ENCODE results near the gene UNG. TPM values are rescaled to one million over a fixed set of nuclear protein-coding genes. Genes with fewer than 3 reads are reported as not detected.

The UNG gene
- total and polyA plus RNA-seq, 2 of the 8 experiments (the other 6 are each of a cell fraction or from before 2014, with no cell fraction given) = 71.6 to 163 TPM

DNA sequence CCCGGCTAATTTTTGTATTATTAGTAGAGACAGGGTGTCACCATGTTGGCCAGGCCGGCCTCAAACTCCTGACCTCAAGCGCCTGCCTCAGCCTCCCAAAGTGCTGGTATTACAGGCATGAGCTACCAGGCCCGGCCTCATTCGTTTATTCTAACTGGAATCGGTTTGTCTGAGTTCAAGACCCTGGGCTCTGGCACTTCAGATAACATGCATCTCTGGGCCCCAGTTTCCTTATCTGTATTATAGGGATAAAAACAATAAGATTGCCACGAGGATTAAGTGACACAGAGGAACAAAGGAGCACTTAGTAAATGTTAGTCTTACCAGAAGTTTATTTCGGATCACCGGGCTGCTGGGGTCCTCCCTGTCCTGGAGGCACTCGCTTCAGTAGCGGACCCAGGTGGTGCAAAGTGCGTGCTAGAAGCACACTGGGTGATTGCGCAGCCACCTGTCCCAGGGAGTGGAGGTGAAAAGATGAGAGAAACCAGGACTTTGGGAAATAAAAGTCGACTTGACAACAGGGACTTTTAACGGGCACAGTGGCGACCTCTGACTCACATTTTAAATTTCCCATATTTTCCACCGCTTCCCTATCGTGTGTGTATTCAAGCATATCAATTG is 56.5 kb downstream of the UNG start (continued):
- TF ChIP-seq TAF7 (optimal IDR thresholded peaks at IDR 0.05; ENCODE audit: borderline replicate concordance, low read depth, low read length) (no peak), KDM4A (IDR thresholded peaks at IDR 0.05; ENCODE audit: low read depth, low read length, severe bottlenecking) (no peak), CBX5 (IDR thresholded peaks at IDR 0.05; ENCODE audit: low read depth, low read length) (no peak), MAFK (IDR thresholded peaks at IDR 0.05; ENCODE audit: low read depth, low read length) (no peak), SP4 (IDR thresholded peaks at IDR 0.05; ENCODE audit: low read length) (no peak), JUND (IDR thresholded peaks at IDR 0.05; ENCODE audit: low read length) (no peak), SAP30 (IDR thresholded peaks at IDR 0.05; ENCODE audit: insufficient read depth, insufficient replicate concordance, low read length) (no peak), RAD21 (IDR thresholded peaks at IDR 0.05 in 1 of 2, conservative IDR thresholded peaks at IDR 0.05 in 1 of 2; ENCODE audit: low read depth in 2 of 2, low read length in 2 of 2) (no peak), RBBP5 (IDR thresholded peaks at IDR 0.05; ENCODE audit: borderline replicate concordance, low read depth, low read length) (no peak)
